Non-pigmented ciliary epithelial cell (primary cell): ENCODE measurements around the gene PLSCR4.

ENCODE experiments used
- DNase-seq: peaks from one replicate; pipeline ENCODE4 v3.0.0-alpha.2; 2010; ENCODE audit warnings: low read depth

Gene PLSCR4

GRCh38 chr3:146160964-146161662 is 89.8 kb downstream of the PLSCR4 start, which contains the start of gene PLOD2:
Gene PLOD2 (minus strand): TSS chr3:146161184. CDS start chr3:146160989, 195 bp downstream.
- DNase-seq: peak; percentile 70

- DNase-seq: no peak
These were observed 90.5 kb downstream of the PLSCR4 start for GRCh38 chr3:146160321-146160963.

- DNase-seq: no peak
These were observed 91.1 kb downstream of the PLSCR4 start for GRCh38 chr3:146159616-146160320.

- no peak for DNase-seq
These were observed 91.9 kb downstream of the PLSCR4 start for GRCh38 chr3:146159037-146159436.

- no peak for DNase-seq
These were observed 93.4 kb downstream of the PLSCR4 start for GRCh38 chr3:146157325-146158060.

GRCh38 chr3:146156666-146157314 is 94.1 kb downstream of the PLSCR4 start:
- DNase-seq: no peak

GRCh38 chr3:146156095-146156494 is 94.8 kb downstream of the PLSCR4 start:
- DNase-seq: no peak

- no peak for DNase-seq
These were observed 95.9 kb downstream of the PLSCR4 start for GRCh38 chr3:146154995-146155394.

GRCh38 chr3:146154316-146154715 is 96.6 kb downstream of the PLSCR4 start:
- no peak for DNase-seq

GRCh38 chr3:146153429-146153828 is 97.5 kb downstream of the PLSCR4 start:
- no peak for DNase-seq

GRCh38 chr3:146152834-146153233 is 98.1 kb downstream of the PLSCR4 start:
- DNase-seq: no peak

GRCh38 chr3:146148468-146148931 is 102.4 kb downstream of the PLSCR4 start:
- DNase-seq: no peak

- DNase-seq: no peak
These were observed 105.3 kb downstream of the PLSCR4 start for GRCh38 chr3:146145642-146146041.

- no peak for DNase-seq
These were observed 108.1 kb downstream of the PLSCR4 start for GRCh38 chr3:146142757-146143156.
